ENCODE data around the gene CSTPP1.

- TF ChIP-seq TAF1 (IDR thresholded peaks at IDR 0.05; ENCODE audit: borderline replicate concordance, insufficient read depth, low read length) (no peak), FOXP2 (optimal IDR thresholded peaks at IDR 0.05; ENCODE audit: borderline replicate concordance, extremely low read depth, extremely low read length, insufficient read depth) (no peak), REST (IDR thresholded peaks at IDR 0.05; ENCODE audit: insufficient read depth in 1 of 2, low read depth in 2 of 2, low read length in 2 of 2) (no peak), SIN3A (IDR thresholded peaks at IDR 0.05; ENCODE audit: borderline replicate concordance, insufficient read depth, low read length) (no peak), POLR2AphosphoS5 (IDR thresholded peaks at IDR 0.05; ENCODE audit: low read depth, low read length) (0 out of 2 replicates have a peak, but pooled peaks have one; percentile 17)
These were observed 224.2 kb downstream of the CSTPP1 start for GRCh38 chr11:47160753-47161133.

Measured in PFSK-1 (cell line).